ENCODE measurements around the gene TRIM52.

DNA sequence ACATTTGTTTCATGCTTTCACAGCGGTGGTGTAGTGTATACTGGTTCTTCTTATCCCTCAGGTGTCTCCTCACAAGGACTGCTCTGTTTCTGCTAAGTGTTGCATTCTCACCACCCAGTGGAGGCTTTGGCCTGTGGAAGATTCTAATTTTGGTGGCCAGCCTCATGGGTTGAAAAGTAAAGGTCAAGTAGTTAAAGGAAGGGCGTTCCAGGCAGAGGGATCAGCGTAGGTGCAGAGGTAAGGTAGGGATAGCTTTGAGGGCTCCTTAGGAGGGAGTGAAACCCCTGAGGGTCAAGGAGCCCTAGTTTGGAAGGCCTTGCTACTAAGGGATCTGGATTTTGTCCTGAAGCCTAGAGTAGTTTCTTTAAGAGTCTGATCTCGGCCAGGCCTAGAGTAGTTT lies 12.7 kb downstream of the TRIM52 start:
- no peak for TF ChIP-seq CTCF (IDR thresholded peaks at IDR 0.05; ENCODE audit: low read depth, low read length)
- no peak for TF ChIP-seq EZH2phosphoT487 (IDR thresholded peaks at IDR 0.05; ENCODE audit: low read depth)
